Measurements from ENCODE around the gene CCT6B.
A peak's percentile ranks its signal among the peaks of the same experiment; 100 is the strongest.
"Not testable (repeated sequence)": the region's sequence is repeated elsewhere in the genome, so short reads cannot be mapped to it uniquely, and the experiment has no call there.

Gene CCT6B, protein sequence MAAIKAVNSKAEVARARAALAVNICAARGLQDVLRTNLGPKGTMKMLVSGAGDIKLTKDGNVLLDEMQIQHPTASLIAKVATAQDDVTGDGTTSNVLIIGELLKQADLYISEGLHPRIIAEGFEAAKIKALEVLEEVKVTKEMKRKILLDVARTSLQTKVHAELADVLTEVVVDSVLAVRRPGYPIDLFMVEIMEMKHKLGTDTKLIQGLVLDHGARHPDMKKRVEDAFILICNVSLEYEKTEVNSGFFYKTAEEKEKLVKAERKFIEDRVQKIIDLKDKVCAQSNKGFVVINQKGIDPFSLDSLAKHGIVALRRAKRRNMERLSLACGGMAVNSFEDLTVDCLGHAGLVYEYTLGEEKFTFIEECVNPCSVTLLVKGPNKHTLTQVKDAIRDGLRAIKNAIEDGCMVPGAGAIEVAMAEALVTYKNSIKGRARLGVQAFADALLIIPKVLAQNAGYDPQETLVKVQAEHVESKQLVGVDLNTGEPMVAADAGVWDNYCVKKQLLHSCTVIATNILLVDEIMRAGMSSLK

DNA sequence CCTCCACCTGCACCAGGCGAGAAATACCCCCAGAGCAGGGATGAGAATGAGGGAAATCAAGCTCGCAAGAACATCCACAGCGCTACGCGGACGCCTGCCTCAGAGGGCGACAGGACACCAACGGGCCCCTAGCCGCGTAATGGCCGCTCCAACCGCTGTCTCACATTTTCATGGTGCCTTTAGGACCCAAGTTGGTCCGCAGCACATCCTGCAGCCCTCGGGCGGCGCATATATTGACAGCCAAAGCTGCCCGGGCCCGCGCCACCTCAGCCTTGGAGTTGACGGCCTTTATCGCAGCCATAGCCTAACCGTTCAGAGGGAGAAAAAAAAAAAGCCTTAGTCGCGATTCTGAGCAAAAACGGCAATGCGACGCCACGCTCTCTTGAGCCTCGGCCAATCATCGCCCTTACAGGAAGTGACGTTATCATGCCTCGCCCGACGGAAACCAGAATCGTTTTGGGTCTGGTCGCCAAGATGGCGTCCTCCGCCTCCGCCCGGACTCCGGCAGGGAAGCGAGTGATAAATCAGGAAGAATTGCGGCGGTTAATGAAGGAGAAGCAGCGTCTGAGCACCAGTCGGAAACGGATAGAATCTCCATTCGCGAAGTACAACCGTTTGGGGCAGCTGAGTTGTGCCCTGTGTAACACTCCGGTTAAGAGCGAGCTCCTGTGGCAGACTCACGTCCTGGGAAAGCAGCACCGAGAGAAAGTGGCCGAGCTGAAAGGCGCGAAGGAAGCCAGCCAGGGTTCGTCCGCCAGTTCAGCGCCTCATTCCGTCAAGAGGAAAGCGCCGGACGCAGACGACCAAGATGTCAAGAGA, at the start of gene CCT6B, which contains the start of gene ZNF830:
TSS of gene CCT6B (minus strand) at position 368 of the 819 bp plus-strand sequence. CDS start at position 301, 67 bp downstream.
TSS of gene ZNF830 (plus strand) at position 448 of the 819 bp plus-strand sequence. CDS start at position 475, 27 bp downstream.
- H3K27me3 ChIP-seq (ENCODE audit: insufficient read depth, low read length): no peaks in the 10 kb centered on the region
- no peaks in the 10 kb centered on the region for H3K9me3 ChIP-seq (ENCODE audit: low read length)
- peaks cover 20% of the 10 kb centered on the region for H3K4me1 ChIP-seq (ENCODE audit: insufficient read depth, low read length)
- peak within 1 kb of the TSS; percentile 20 for H2AFZ ChIP-seq (ENCODE audit: low read depth, low read length)
- H3K4me3 ChIP-seq (ENCODE audit: low read length): peak within 1 kb of the TSS; percentile 56
- H3K36me3 ChIP-seq (ENCODE audit: insufficient read depth, low read length): peaks cover 10% of the 10 kb centered on the region

DNA sequence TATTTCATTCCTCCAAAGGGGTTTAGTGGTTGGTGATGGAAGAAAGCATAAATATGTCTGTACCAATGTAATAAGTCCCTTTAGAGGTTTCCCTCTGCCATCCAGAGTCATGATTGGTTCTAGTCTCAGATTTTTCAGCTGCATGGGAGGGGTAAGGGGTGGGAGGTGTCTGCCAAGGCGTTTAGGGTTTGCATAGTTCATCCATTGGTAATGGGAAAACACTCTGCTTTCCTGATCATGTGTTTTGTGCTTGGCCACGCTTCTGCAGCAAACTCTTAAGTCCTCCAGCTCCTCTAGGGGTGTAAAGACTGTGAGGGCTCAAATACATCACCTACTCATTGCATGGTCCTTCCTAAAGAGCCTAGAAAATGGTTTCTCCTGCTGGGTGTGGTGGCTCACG, 48.8 kb upstream of the CCT6B start:
- H3K4me1 ChIP-seq (ENCODE audit: insufficient read depth, low read length): no peaks in the 10 kb centered on the region
- H3K4me3 ChIP-seq (ENCODE audit: low read length): no peak overlapping the region
- peaks cover 36% of the 10 kb centered on the region for H3K36me3 ChIP-seq (ENCODE audit: insufficient read depth, low read length)
- H3K9me3 ChIP-seq (ENCODE audit: low read length): no peaks in the 10 kb centered on the region
- H3K27me3 ChIP-seq (ENCODE audit: insufficient read depth, low read length): no peaks in the 10 kb centered on the region
- no peak overlapping the region for H2AFZ ChIP-seq (ENCODE audit: low read depth, low read length)

DNA sequence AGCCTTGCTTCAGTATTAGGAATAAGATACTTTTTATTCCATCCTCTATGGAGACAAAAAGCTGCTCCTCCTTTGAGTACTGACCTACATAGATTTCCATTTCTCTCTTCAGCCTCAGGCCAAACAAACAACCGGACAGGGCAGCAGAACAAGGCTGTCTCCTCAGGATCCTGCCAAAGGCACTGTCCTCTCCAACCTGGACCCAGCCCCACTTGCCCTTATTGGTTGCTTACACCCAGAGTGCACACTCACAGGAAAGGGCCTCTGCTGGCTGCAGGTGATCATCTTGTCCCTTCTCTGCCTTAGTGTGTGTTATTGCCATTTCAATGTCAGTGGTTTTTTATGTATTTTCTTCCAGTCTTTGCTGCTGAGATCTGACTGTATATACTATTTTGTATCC, 45.7 kb upstream of the CCT6B start:
- no peak overlapping the region for H2AFZ ChIP-seq (ENCODE audit: low read depth, low read length)
- H3K4me3 ChIP-seq (ENCODE audit: low read length): no peak overlapping the region
- H3K36me3 ChIP-seq (ENCODE audit: insufficient read depth, low read length): peaks cover 57% of the 10 kb centered on the region
- H3K4me1 ChIP-seq (ENCODE audit: insufficient read depth, low read length): no peaks in the 10 kb centered on the region
- no peaks in the 10 kb centered on the region for H3K9me3 ChIP-seq (ENCODE audit: low read length)
- H3K27me3 ChIP-seq (ENCODE audit: insufficient read depth, low read length): no peaks in the 10 kb centered on the region

DNA sequence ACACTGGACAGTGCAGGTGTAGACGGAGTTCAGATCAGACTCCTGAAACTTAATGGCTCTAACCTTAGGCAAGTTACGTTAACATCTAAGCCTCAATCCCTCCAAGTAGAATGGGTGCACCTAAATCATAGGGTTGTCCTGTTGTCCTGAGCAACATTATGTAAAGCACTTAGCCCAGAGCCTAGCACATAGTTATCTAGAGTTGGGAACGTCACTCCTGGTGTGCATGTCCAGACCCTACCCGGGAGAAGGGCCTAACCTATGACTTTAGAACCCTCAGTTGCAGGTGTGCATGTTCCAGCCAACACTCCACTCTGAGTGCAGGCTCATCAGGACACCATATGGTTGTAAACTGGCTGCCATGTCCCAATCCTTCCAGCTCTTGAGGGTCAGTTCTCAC, 45.1 kb upstream of the CCT6B start:
- no peaks in the 10 kb centered on the region for H3K4me1 ChIP-seq (ENCODE audit: insufficient read depth, low read length)
- H3K4me3 ChIP-seq (ENCODE audit: low read length): no peak overlapping the region
- H3K27me3 ChIP-seq (ENCODE audit: insufficient read depth, low read length): no peaks in the 10 kb centered on the region
- peaks cover 59% of the 10 kb centered on the region for H3K36me3 ChIP-seq (ENCODE audit: insufficient read depth, low read length)
- H2AFZ ChIP-seq (ENCODE audit: low read depth, low read length): no peak overlapping the region
- H3K9me3 ChIP-seq (ENCODE audit: low read length): no peaks in the 10 kb centered on the region

DNA sequence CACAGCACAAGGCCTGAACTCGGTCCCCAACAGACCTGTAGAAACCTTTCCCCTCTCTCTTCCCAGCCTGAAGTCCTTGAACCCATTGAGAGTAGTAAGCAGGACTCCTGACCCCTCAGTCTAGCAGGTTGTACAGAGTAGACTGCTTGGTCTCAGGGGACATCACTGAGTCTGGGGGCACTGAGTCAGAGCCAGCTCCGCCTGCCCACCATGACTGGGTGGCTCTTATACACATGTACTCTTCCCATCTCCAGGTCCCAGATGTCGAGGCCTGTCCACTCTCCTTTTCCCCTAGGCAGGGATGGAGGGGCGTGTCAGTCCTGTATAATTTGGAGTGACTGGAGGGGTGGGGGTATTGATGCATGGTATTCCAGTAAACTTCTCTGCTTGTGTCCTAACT, 42.5 kb upstream of the CCT6B start:
- Histone ChIP-seq H3K4me1 (ENCODE audit: insufficient read depth, low read length) (no peaks in the 10 kb centered on the region), H3K36me3 (ENCODE audit: insufficient read depth, low read length) (peaks cover 73% of the 10 kb centered on the region)

DNA sequence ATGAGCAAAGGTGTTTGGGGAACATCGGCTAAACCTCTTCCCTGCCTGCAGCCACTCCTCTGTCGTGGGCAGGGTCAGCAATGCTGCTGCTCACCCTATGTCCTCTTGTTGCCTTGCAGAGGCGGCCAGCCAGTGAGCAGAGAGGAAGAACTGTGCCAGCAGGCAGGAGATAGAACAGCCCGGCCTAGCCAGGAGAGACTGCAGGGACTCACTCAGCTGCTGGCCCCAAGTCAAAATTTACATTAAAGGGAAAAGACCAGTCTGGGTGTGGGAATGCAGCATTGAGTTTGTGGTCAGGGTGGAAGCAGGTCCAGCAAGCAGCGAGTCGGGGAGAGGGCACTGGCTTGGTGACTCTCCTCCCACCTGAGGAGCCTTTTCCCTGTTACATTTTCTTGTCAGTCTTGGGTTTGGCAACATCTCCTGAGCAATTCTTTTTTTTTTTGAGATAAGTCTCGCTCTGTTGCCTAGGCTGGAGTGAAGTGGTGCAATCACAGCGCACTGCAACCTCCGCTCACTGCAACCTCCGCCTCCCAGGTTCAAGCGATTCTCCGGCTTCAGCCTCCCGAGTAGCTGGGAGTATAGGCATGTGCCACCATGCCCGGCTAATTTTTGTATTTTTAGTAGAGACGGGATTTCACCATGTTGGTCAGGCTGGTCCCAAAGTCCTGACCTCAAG, 41.8 kb upstream of the CCT6B start:
- Histone ChIP-seq H3K4me3 (ENCODE audit: low read length) (no peak overlapping the region), H3K4me1 (ENCODE audit: insufficient read depth, low read length) (no peaks in the 10 kb centered on the region), H3K9me3 (ENCODE audit: low read length) (no peaks in the 10 kb centered on the region), H3K36me3 (ENCODE audit: insufficient read depth, low read length) (peaks cover 75% of the 10 kb centered on the region), H3K27me3 (ENCODE audit: insufficient read depth, low read length) (no peaks in the 10 kb centered on the region), H2AFZ (ENCODE audit: low read depth, low read length) (no peak overlapping the region)

More for the DNA sequence above, 42.5 kb upstream of the CCT6B start:
- Histone ChIP-seq H3K9me3 (ENCODE audit: low read length) (no peaks in the 10 kb centered on the region), H3K27me3 (ENCODE audit: insufficient read depth, low read length) (no peaks in the 10 kb centered on the region), H2AFZ (ENCODE audit: low read depth, low read length) (no peak overlapping the region), H3K4me3 (ENCODE audit: low read length) (no peak overlapping the region)

DNA sequence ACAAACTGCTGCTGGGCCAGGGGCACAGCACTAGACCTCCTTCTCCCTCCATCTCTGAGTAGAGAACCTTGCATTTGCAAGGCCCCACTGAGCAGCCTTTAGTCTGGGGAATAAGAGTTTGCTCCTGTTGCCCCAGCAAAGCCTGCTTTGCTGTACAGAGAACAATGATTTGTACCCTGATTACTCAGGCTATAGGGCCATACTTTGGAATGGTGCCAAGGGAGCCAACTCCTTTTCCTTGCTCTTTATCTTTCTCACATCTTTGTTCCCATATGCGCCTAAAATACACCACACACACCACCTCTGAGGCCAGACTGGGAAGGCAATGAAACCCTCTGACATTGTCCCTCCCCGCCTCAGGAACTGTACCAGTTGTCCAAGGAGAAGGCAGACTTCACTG, 40.3 kb upstream of the CCT6B start:
- Histone ChIP-seq H2AFZ (ENCODE audit: low read depth, low read length) (no peak overlapping the region), H3K27me3 (ENCODE audit: insufficient read depth, low read length) (no peaks in the 10 kb centered on the region), H3K9me3 (ENCODE audit: low read length) (no peaks in the 10 kb centered on the region), H3K36me3 (ENCODE audit: insufficient read depth, low read length) (peaks cover 80% of the 10 kb centered on the region), H3K4me1 (ENCODE audit: insufficient read depth, low read length) (no peaks in the 10 kb centered on the region), H3K4me3 (ENCODE audit: low read length) (no peak overlapping the region)

DNA sequence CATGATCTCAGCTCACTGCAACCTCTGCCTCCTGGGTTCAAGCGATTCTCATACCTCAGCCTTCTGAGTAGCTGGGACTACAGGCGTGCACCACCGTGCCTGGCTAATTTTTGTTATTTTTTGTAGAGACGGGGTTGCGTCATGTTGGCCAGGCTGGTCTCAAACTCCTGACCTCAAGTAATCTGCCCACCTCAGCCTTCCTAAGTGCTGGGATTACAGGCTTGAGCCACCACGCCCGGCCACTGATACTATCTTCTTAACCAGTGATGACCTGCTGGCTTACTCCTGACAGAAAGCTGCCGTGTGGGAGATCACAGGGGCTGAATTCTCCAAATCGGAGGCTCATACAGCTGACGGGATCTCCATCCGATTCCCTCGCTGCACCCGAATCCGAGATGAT, 39.7 kb upstream of the CCT6B start:
- H3K9me3 ChIP-seq (ENCODE audit: low read length); H3K27me3 ChIP-seq (ENCODE audit: insufficient read depth, low read length); H3K4me3 ChIP-seq (ENCODE audit: low read length); H3K4me1 ChIP-seq (ENCODE audit: insufficient read depth, low read length); H2AFZ ChIP-seq (ENCODE audit: low read depth, low read length): not testable (repeated sequence)
- H3K36me3 ChIP-seq (ENCODE audit: insufficient read depth, low read length): peaks cover 81% of the 10 kb centered on the region

DNA sequence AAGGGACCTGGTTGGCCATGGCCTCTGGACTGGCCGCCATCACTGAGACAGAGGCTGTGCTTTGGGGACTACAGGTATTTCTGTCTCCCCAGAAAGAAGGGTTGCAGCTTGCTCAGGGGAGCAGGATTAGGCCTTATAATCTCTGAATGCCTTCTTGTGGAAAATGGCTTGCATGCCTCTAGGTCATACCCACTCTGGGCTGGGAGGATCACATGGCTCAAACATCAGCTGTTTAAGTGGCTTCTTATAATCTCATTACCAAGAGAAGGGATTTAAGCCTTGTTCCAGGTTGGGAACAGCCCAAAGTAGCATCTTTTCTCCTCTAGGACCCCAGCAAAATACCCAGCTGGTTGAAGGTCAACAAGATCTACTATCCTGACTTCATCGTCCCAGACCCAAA, 38.2 kb upstream of the CCT6B start:
- Histone ChIP-seq H2AFZ (ENCODE audit: low read depth, low read length) (no peak overlapping the region), H3K4me3 (ENCODE audit: low read length) (no peak overlapping the region), H3K9me3 (ENCODE audit: low read length) (no peaks in the 10 kb centered on the region), H3K27me3 (ENCODE audit: insufficient read depth, low read length) (no peaks in the 10 kb centered on the region), H3K36me3 (ENCODE audit: insufficient read depth, low read length) (peaks cover 89% of the 10 kb centered on the region), H3K4me1 (ENCODE audit: insufficient read depth, low read length) (no peaks in the 10 kb centered on the region)

DNA sequence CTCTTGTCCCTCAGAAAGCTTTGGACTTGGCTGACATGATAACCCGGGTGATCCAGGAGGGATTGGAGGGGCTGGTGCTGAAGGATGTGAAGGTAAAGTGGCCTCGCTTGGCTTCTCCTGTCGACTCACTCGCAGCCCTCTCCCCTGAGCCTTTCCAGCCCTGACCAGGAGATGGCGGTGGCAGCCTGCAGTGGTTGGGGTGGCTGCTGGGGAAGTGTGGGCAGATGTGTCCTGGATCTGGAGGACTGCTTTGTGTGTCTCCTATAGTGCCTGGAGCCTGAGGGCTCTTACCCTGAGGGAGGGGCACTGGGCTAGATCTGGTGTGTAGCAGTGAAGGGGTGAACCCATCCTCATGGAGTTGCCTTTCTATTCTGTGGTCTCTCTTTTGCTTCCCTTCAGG, 36.9 kb upstream of the CCT6B start:
- Histone ChIP-seq H3K9me3 (ENCODE audit: low read length) (no peaks in the 10 kb centered on the region), H3K27me3 (ENCODE audit: insufficient read depth, low read length) (no peaks in the 10 kb centered on the region), H2AFZ (ENCODE audit: low read depth, low read length) (no peak overlapping the region), H3K4me3 (ENCODE audit: low read length) (no peak overlapping the region), H3K36me3 (ENCODE audit: insufficient read depth, low read length) (peaks cover 91% of the 10 kb centered on the region), H3K4me1 (ENCODE audit: insufficient read depth, low read length) (no peaks in the 10 kb centered on the region)

DNA sequence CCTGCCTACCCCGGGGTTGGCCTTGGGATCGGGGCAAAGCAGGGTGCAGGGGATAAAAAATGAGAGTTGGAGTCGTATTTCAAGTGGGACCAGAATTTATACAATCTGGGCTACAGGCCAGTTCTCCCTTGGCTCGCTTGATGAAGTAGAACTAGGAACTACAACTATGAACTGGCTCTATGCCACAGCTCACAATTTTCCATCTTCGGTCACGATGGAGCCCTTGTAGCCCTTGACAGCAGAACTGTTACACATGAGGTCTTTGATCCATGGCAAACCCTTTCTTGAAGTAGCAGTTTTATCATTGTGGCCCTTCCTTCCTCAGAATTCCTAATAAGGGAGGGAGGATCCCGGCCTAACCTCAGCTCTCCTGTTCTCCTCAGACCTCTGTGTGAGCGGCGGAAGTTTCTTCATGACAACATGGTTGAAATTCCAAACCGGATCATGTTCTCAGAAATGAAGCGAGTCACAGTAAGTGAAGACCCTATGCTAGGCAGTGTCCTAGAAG, 36.1 kb upstream of the CCT6B start:
- Histone ChIP-seq H2AFZ (ENCODE audit: low read depth, low read length) (no peak overlapping the region), H3K4me1 (ENCODE audit: insufficient read depth, low read length) (no peaks in the 10 kb centered on the region), H3K36me3 (ENCODE audit: insufficient read depth, low read length) (peaks cover 91% of the 10 kb centered on the region), H3K9me3 (ENCODE audit: low read length) (no peaks in the 10 kb centered on the region), H3K4me3 (ENCODE audit: low read length) (no peak overlapping the region), H3K27me3 (ENCODE audit: insufficient read depth, low read length) (no peaks in the 10 kb centered on the region)

DNA sequence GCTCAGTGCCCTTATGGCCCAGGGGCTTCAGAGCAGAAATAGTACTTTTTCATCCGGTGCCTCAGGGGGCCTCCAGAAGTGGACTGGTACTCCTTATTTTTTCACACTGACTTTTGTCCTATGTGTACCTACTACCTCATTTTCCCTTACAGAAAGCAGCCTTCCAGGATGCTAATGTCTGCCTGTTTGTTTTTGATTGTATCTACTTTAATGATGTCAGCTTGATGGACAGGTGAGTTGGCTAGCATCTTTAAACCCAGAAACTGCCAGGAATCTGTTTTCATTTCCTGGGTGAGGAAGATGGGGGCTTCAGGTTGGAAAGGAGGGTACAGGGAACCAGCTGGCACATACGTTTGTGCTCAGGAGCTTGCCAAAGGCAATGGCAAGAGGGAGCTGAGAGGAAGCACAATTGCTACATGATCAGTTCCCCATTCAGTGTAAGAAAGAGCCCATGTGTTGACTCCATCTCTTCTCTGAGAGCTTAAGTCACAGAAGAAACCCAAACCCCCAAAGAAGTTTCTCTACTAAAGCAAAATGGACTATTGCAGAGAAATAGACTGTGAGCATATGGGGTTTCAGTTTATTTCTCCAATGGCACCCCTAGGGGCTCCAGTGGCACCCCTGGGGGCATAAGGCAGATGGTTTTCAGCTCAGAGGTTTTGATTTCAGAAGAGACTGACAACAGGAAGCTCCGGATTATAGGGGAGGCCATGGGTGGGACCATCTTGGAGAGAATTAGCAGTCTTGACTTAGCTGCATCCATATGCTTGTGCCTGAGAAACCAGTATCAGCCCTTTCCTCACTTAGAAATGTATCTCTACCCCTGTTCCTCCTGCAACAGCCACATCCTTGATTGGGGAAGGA, 35.4 kb upstream of the CCT6B start:
- H3K4me3 ChIP-seq (ENCODE audit: low read length): no peak overlapping the region
- no peaks in the 10 kb centered on the region for H3K27me3 ChIP-seq (ENCODE audit: insufficient read depth, low read length)
- peaks cover 91% of the 10 kb centered on the region for H3K36me3 ChIP-seq (ENCODE audit: insufficient read depth, low read length)
- no peak overlapping the region for H2AFZ ChIP-seq (ENCODE audit: low read depth, low read length)
- H3K4me1 ChIP-seq (ENCODE audit: insufficient read depth, low read length): no peaks in the 10 kb centered on the region
- H3K9me3 ChIP-seq (ENCODE audit: low read length): no peaks in the 10 kb centered on the region

Data from neuron (in vitro differentiated cells).